Fibroblast of lung (primary cell): Measurements from ENCODE around the gene SCN3A. TPM values are rescaled to one million over a fixed set of nuclear protein-coding genes. Genes with fewer than 3 reads are reported as not detected.

Experiments used
- DNase-seq, 2 donors: peaks; one replicate each; pipeline versions ENCODE4 v3.0.0 to v3.0.0-alpha.2; 2010; ENCODE audit warnings: low read depth in 2 of 2
- H2AFZ ChIP-seq: 2 replicates; pipeline ENCODE4 v1.5.1; 2012; ENCODE audit warnings: low read length, control low read depth, inconsistent platforms
- H3K27ac ChIP-seq: 2 replicates; pipeline ENCODE4 v1.5.1; 2011; ENCODE audit warnings: low read length, control low read depth; ENCODE audit not compliant: insufficient read depth
- H3K27me3 ChIP-seq: 2 replicates; pipeline ENCODE4 v1.5.1; 2011; ENCODE audit warnings: mild to moderate bottlenecking, low read length; ENCODE audit not compliant: control insufficient read depth, insufficient read depth
- H3K36me3 ChIP-seq: 2 replicates; pipeline ENCODE4 v1.5.1; 2011; ENCODE audit warnings: low read length; ENCODE audit not compliant: control insufficient read depth, insufficient read depth
- H3K4me1 ChIP-seq: 2 replicates; pipeline ENCODE4 v1.5.1; 2011; ENCODE audit warnings: low read length; ENCODE audit not compliant: control insufficient read depth, insufficient read depth; ENCODE audit errors: extremely low read depth
- H3K4me2 ChIP-seq: 2 replicates; pipeline ENCODE4 v1.5.1; 2011; ENCODE audit warnings: low read length, control low read depth; ENCODE audit not compliant: insufficient read depth; ENCODE audit errors: extremely low read depth
- H3K4me3 ChIP-seq, 4 experiments: fragments of 200-600 bp in 1 of 4; sonication (generic) in 1 of 4; replicated peaks in 1 of 4; 2 replicates each; pipeline ENCODE4 v1.5.1; 2011 to 2016; ENCODE audit warnings: low read length in 4 of 4, low read depth in 3 of 4, mild to moderate bottlenecking in 3 of 4, control low read depth in 2 of 4, inconsistent platforms in 1 of 4, mixed read lengths in 1 of 4; ENCODE audit not compliant: insufficient read depth in 1 of 4; ENCODE audit errors: control extremely low read depth in 1 of 4
- H3K79me2 ChIP-seq: 2 replicates; pipeline ENCODE4 v1.5.1; 2012; ENCODE audit warnings: mild to moderate bottlenecking, low read length, inconsistent platforms; ENCODE audit not compliant: control insufficient read depth, insufficient read depth
- H3K9ac ChIP-seq: 2 replicates; pipeline ENCODE4 v1.5.1; 2011; ENCODE audit warnings: mild to moderate bottlenecking, low read length, control low read depth; ENCODE audit not compliant: insufficient read depth
- H3K9me3 ChIP-seq: 2 replicates; pipeline ENCODE4 v1.5.1; 2012; ENCODE audit warnings: low read depth, low read length; ENCODE audit not compliant: control insufficient read depth, insufficient read depth
- H4K20me1 ChIP-seq: 2 replicates; pipeline ENCODE4 v1.5.1; 2011; ENCODE audit warnings: low read length; ENCODE audit not compliant: control insufficient read depth, insufficient read depth; ENCODE audit errors: extremely low read depth
- CTCF ChIP-seq, 2 donors: IDR thresholded peaks in 1 of 2; conservative IDR thresholded peaks in 1 of 2; 1 replicate in 1 of 2; 2 replicates in 1 of 2; pipeline ENCODE4 v1.5.1; 2011 to 2012; ENCODE audit warnings: low read length in 2 of 2, control low read depth in 1 of 2, inconsistent platforms in 1 of 2, low read depth in 1 of 2, mild to moderate bottlenecking in 1 of 2
- EZH2 ChIP-seq: IDR thresholded peaks from 2 replicates; pipeline ENCODE4 v1.5.1; 2012; ENCODE audit warnings: low read length, control low read depth, mild to moderate bottlenecking; ENCODE audit errors: missing control alignments
- polyA plus RNA-seq, 2 donors: library from polyadenylated mRNA; depleted of rRNA in 1 of 2; stranded (reverse) in 1 of 2; unstranded in 1 of 2; fragments of >200 nt; gene quantifications; 2 replicates each; pipeline ENCODE4 v1.2.1, GENCODE V29; 2011 to 2012; ENCODE audit warnings: missing spikeins in 1 of 2
- total RNA-seq: library from RNA; depleted of rRNA; stranded (reverse); fragments of >200 nt; gene quantifications from 2 replicates; pipeline ENCODE4 v1.2.1, GENCODE V29; 2014

The SCN3A gene
- total and polyA plus RNA-seq, 2 donors (not counting 1 experiment from before 2014, with no cell fraction given): 0.14 to 0.33 TPM

- Histone ChIP-seq H3K4me3 (no peak overlapping the region), H3K27ac (no peak overlapping the region), H3K9me3 (no peaks in the 10 kb centered on the region), H3K36me3 (no peaks in the 10 kb centered on the region), H3K4me2 (no peak overlapping the region), H3K9ac (no peak overlapping the region), H4K20me1 (no peaks in the 10 kb centered on the region), H3K4me1 (no peaks in the 10 kb centered on the region), H2AFZ (no peak overlapping the region), H3K79me2 (no peaks in the 10 kb centered on the region), H3K27me3 (no peaks in the 10 kb centered on the region)
- no peak for TF ChIP-seq EZH2
- TF ChIP-seq CTCF (conservative IDR thresholded peaks at IDR 0.05 in 1 of 2, IDR thresholded peaks at IDR 0.05 in 1 of 2; ENCODE audit: low read depth in 1 of 2, low read length in 2 of 2): no peak
- DNase-seq: no peak
Measured at GRCh38 chr2:165058476-165059265, 145.2 kb downstream of the SCN3A start.

- H3K27ac ChIP-seq: no peak overlapping the region
- no peaks in the 10 kb centered on the region for H3K79me2 ChIP-seq
- no peaks in the 10 kb centered on the region for H3K27me3 ChIP-seq
- no peaks in the 10 kb centered on the region for H3K4me1 ChIP-seq
- no peak overlapping the region for H3K4me3 ChIP-seq
- H2AFZ ChIP-seq: no peak overlapping the region
- DNase-seq: no peak
- no peak overlapping the region for H3K9ac ChIP-seq
- TF ChIP-seq EZH2 (no peak), CTCF (conservative IDR thresholded peaks at IDR 0.05 in 1 of 2, IDR thresholded peaks at IDR 0.05 in 1 of 2; ENCODE audit: low read depth in 1 of 2, low read length in 2 of 2) (no peak)
- no peak overlapping the region for H3K4me2 ChIP-seq
- no peaks in the 10 kb centered on the region for H3K9me3 ChIP-seq
- H4K20me1 ChIP-seq: no peaks in the 10 kb centered on the region
- no peaks in the 10 kb centered on the region for H3K36me3 ChIP-seq
Measured at GRCh38 chr2:165057931-165058330, 145.9 kb downstream of the SCN3A start.

GRCh38 chr2:165057308-165057707 is 146.5 kb downstream of the SCN3A start:
- H3K4me3 ChIP-seq: no peak overlapping the region
- no peak overlapping the region for H3K4me2 ChIP-seq
- H3K9ac ChIP-seq: no peak overlapping the region
- H3K4me1 ChIP-seq: no peaks in the 10 kb centered on the region
- no peaks in the 10 kb centered on the region for H3K9me3 ChIP-seq
- no peaks in the 10 kb centered on the region for H3K36me3 ChIP-seq
- H2AFZ ChIP-seq: no peak overlapping the region
- no peak for DNase-seq
- no peaks in the 10 kb centered on the region for H3K79me2 ChIP-seq
- no peak for TF ChIP-seq CTCF (conservative IDR thresholded peaks at IDR 0.05 in 1 of 2, IDR thresholded peaks at IDR 0.05 in 1 of 2; ENCODE audit: low read depth in 1 of 2, low read length in 2 of 2)
- no peak for TF ChIP-seq EZH2
- no peaks in the 10 kb centered on the region for H3K27me3 ChIP-seq
- H3K27ac ChIP-seq: no peak overlapping the region
- H4K20me1 ChIP-seq: no peaks in the 10 kb centered on the region
